Calu3 (cell line): ENCODE data around the gene MAML3. TPM values are rescaled to one million over a fixed set of nuclear protein-coding genes. Genes with fewer than 3 reads are reported as not detected.
"Not testable (repeated sequence)": the region's sequence is repeated elsewhere in the genome, so short reads cannot be mapped to it uniquely, and the experiment has no call there.

Source experiments
- BruUV-seq: library from RNA; stranded (reverse); fragments of 400-500 nt; replicated peaks from 2 replicates; lab custom pipeline; 2021; lab: Mats Ljungman, UMichigan
- CTCF ChIA-PET: fragments of 300-600 bp; sonication (Branson Sonifier 250); formaldehyde crosslinking; loops from one replicate; lab custom pipeline; 2022; ENCODE audit warnings: antibody characterized with exemption; lab: Charles Lee
- DNase-seq: peaks from one replicate; pipeline ENCODE4 v3.0.0; 2022
- H3K27ac Mint-ChIP-seq: one replicate; pipeline ENCODE4 v1.8.0; 2022; ENCODE audit warnings: mixed read lengths; ENCODE audit not compliant: unreplicated experiment
- H3K27me3 Mint-ChIP-seq: one replicate; pipeline ENCODE4 v1.8.0; 2022; ENCODE audit warnings: mixed read lengths; ENCODE audit not compliant: unreplicated experiment
- H3K36me3 Mint-ChIP-seq: one replicate; pipeline ENCODE4 v1.8.0; 2022; ENCODE audit warnings: mild to moderate bottlenecking, moderate library complexity, mixed read lengths; ENCODE audit not compliant: insufficient read depth, unreplicated experiment
- H3K4me1 Mint-ChIP-seq: one replicate; pipeline ENCODE4 v1.8.0; 2022; ENCODE audit warnings: mild to moderate bottlenecking, low read depth, mixed read lengths; ENCODE audit not compliant: unreplicated experiment
- H3K4me3 Mint-ChIP-seq: one replicate; pipeline ENCODE4 v1.8.0; 2022; ENCODE audit warnings: mild to moderate bottlenecking, low read depth, moderate library complexity, mixed read lengths; ENCODE audit not compliant: unreplicated experiment
- H3K9me3 Mint-ChIP-seq: one replicate; pipeline ENCODE4 v1.8.0; 2022; ENCODE audit warnings: low read depth, mixed read lengths; ENCODE audit not compliant: unreplicated experiment
- intact Hi-C: fragments of 100-400 bp; cut with micrococcal nuclease; formaldehyde crosslinking; loops from one replicate; pipeline ENCODE4 v1.10.0; 2022; ENCODE audit not compliant: unreplicated experiment
- total RNA-seq: library from RNA; stranded (reverse); gene quantifications from 2 replicates; pipeline ENCODE4 v1.2.3, GENCODE V29; 2022
- TF ChIP-seq, protein P1 (sequence below): fragments of 200-600 bp; IDR thresholded peaks from one replicate; pipeline ENCODE4 v1.8.0; 2022; ENCODE audit warnings: antibody characterized with exemption; ENCODE audit not compliant: unreplicated experiment

MAML3 gene
- total RNA-seq, 1 experiment from 2014 or later: 4.0 TPM

DNA sequence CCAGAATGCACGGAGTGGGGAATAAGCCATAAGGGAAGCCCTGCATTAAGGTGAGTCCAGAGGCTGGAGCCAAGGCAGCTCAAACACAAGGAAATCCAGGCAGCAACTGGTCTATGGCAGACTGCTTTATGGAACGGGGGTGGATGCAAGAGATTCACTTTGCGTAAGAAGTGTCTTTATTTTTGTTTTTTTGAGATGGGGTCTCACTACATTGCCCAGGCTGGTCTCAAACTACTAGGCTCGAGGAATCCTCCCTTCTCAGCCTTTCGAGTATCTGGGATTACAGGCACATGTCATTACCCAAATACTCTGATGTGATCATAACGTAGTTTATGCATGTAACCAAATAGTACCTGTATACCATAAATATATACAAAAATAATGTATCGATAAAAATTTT lies 199.5 kb downstream of the MAML3 start:
- Mint-ChIP-seq H3K9me3 (no peaks in the 10 kb centered on the region), H3K4me3 (no peak overlapping the region), H3K36me3 (no peaks in the 10 kb centered on the region), H3K27ac (no peak overlapping the region), H3K4me1 (no peaks in the 10 kb centered on the region), H3K27me3 (no peaks in the 10 kb centered on the region)
- no peak for DNase-seq
- intact Hi-C loops: no loop called here
- TF ChIP-seq, protein P1, sequence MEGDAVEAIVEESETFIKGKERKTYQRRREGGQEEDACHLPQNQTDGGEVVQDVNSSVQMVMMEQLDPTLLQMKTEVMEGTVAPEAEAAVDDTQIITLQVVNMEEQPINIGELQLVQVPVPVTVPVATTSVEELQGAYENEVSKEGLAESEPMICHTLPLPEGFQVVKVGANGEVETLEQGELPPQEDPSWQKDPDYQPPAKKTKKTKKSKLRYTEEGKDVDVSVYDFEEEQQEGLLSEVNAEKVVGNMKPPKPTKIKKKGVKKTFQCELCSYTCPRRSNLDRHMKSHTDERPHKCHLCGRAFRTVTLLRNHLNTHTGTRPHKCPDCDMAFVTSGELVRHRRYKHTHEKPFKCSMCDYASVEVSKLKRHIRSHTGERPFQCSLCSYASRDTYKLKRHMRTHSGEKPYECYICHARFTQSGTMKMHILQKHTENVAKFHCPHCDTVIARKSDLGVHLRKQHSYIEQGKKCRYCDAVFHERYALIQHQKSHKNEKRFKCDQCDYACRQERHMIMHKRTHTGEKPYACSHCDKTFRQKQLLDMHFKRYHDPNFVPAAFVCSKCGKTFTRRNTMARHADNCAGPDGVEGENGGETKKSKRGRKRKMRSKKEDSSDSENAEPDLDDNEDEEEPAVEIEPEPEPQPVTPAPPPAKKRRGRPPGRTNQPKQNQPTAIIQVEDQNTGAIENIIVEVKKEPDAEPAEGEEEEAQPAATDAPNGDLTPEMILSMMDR: no peak
- no TSS peak for BruUV-seq
- CTCF ChIA-PET: no interaction called here

DNA sequence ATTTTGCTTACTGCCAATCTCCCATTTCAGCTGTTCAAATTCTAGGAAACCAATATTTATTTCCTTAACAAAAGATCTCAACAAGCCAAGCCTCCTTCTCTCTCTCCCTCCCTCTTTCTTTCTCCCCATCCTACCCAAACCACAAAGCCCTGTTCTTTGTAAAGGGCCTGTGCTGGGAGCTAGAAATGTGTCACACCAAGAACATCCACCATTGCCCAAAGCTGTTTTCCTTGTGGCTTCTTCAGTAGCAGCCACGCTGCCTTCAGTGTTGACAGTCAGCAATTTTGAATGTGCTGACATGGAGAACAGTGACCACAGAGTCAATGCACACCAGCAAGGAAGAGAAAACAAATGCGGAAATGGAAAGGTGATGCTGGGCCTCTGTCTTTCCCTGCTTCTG lies 203.0 kb downstream of the MAML3 start:
- no peaks in the 10 kb centered on the region for H3K36me3 Mint-ChIP-seq
- no peaks in the 10 kb centered on the region for H3K27me3 Mint-ChIP-seq
- TF ChIP-seq, protein P1: no peak
- intact Hi-C loops: no loop called here
- no peak overlapping the region for H3K4me3 Mint-ChIP-seq
- CTCF ChIA-PET: no interaction called here
- no peaks in the 10 kb centered on the region for H3K9me3 Mint-ChIP-seq
- no peak overlapping the region for H3K27ac Mint-ChIP-seq
- DNase-seq: no peak
- BruUV-seq: no TSS peak
- H3K4me1 Mint-ChIP-seq: peaks cover 8% of the 10 kb centered on the region

DNA sequence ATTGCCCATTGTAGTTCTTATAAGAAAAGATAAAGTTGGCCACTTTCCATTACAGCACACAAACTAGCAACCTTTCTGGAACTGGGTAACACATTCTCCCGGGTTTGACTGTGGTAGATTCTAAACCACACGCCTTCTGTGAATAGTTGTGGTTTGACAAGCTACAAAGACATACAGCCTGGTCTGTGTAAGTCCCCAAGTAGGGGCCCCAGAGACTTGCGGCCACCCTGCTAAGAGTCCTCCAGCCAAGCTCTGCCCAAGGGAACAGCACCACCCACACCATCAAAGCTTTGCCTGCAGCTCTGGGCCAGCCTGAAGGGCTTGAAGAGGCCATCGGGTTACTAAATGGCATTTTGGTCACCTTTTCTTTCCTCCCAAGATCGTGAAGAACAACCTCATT lies 203.4 kb downstream of the MAML3 start:
- Mint-ChIP-seq H3K27ac (no peak overlapping the region), H3K27me3 (no peaks in the 10 kb centered on the region), H3K4me3 (no peak overlapping the region), H3K9me3 (no peaks in the 10 kb centered on the region), H3K4me1 (peaks cover 8% of the 10 kb centered on the region), H3K36me3 (no peaks in the 10 kb centered on the region)
- intact Hi-C loops: no loop called here
- DNase-seq: no peak
- TF ChIP-seq, protein P1: no peak
- CTCF ChIA-PET: no interaction called here
- BruUV-seq: no TSS peak

DNA sequence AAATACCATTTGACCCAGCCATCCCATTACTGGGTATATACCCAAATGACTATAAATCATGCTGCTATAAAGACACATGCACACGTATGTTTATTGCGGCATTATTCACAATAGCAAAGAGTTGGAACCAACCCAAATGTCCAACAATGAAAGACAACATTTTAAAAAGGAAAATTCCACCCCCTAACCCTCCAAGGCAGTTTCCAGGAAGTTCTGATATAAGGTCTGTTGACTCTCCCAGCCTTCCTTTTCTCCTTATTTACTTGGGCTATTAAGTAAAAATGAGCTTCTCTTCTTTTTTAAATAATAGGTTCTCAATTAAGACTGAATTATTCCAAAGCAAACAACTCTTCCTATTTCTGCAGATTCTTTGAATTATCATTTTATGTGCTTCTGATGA lies 209.1 kb downstream of the MAML3 start:
- CTCF ChIA-PET, BruUV-seq, DNase-seq, H3K9me3 Mint-ChIP-seq, H3K27ac Mint-ChIP-seq, H3K27me3 Mint-ChIP-seq, H3K36me3 Mint-ChIP-seq, H3K4me1 Mint-ChIP-seq, H3K4me3 Mint-ChIP-seq, intact Hi-C loops: not testable (repeated sequence)

DNA sequence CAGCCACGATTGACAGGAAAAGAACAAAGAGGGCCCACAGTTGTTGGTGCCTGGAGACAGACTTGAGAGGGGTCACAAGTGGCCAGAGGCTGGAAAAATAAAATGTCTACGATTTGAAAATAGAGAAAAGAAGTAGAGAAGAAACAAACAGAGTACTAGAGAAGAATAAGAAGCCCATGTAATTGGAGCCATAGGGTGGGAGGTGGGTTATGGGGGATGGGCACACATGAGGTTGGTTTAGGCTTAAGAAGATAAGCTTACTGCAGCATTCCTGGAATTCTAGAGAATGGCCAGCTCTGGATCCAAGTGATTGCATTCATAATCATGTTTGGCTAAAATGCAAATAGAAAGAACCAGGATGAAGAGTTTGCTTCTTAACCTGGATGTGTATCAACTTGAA lies 210.7 kb downstream of the MAML3 start:
- no TSS peak for BruUV-seq
- Mint-ChIP-seq H3K9me3 (no peaks in the 10 kb centered on the region), H3K27ac (no peak overlapping the region), H3K36me3 (no peaks in the 10 kb centered on the region), H3K27me3 (no peaks in the 10 kb centered on the region), H3K4me3 (no peak overlapping the region), H3K4me1 (peaks cover 8% of the 10 kb centered on the region)
- TF ChIP-seq, protein P1: no peak
- CTCF ChIA-PET: interaction anchor here (0.6 kb wide), 1 partner anchor 624 kb away, joined by 3 read pairs; no protein-coding TSS in a partner anchor
- DNase-seq: no peak
- intact Hi-C loops: no loop called here
